Activated T-helper 2 cell treated with anti-CD3 and anti-CD28 coated beads, Interferon-gamma antibody, Interleukin-2, Interleukin-4, amounts not matched to agents 10 μg/mL and 5 μg/mL and 100 μg/mL, durations not matched to agents 14 hours and 24 hours and 36 hours (primary cell): Measurements from ENCODE around the gene ARHGEF5. TPM values are rescaled to one million over a fixed set of nuclear protein-coding genes. Genes with fewer than 3 reads are reported as not detected.
"Not testable (repeated sequence)": the region's sequence is repeated elsewhere in the genome, so short reads cannot be mapped to it uniquely, and the experiment has no call there.

Source experiments
- DNase-seq: peaks from one replicate; pipeline ENCODE4 v3.0.0; 2021; ENCODE audit warnings: low spot score
- H3K27ac Mint-ChIP-seq: one replicate; pipeline ENCODE4 v1.8.0; 2021; ENCODE audit warnings: mixed read lengths
- H3K27me3 Mint-ChIP-seq: one replicate; pipeline ENCODE4 v1.8.0; 2021; ENCODE audit warnings: low read depth, mixed read lengths
- H3K36me3 Mint-ChIP-seq: one replicate; pipeline ENCODE4 v1.8.0; 2021; ENCODE audit warnings: low read depth, mixed read lengths
- H3K4me1 Mint-ChIP-seq: one replicate; pipeline ENCODE4 v1.8.0; 2021; ENCODE audit warnings: low read depth, mixed read lengths
- H3K4me3 Mint-ChIP-seq: one replicate; pipeline ENCODE4 v1.8.0; 2021; ENCODE audit warnings: low read depth, mild to moderate bottlenecking, moderate library complexity, mixed read lengths
- H3K9me3 Mint-ChIP-seq: one replicate; pipeline ENCODE4 v1.8.0; 2021; ENCODE audit warnings: mixed read lengths
- intact Hi-C: fragments of 100-400 bp; cut with micrococcal nuclease; formaldehyde crosslinking; loops from one replicate; pipeline ENCODE4 v1.15.1; 2023
- total RNA-seq: library from RNA; stranded (reverse); gene quantifications from 2 replicates; pipeline ENCODE4 v1.2.3, GENCODE V29; 2022

The ARHGEF5 gene
- 10.8 TPM in 2 replicates for total RNA-seq

- Mint-ChIP-seq H3K4me3 (peak within 1 kb of the TSS; percentile 91), H3K27ac (peak within 1 kb of the TSS; percentile 86), H3K4me1 (peaks cover 10% of the 10 kb centered on the region)
- DNase-seq, H3K27me3 Mint-ChIP-seq, intact Hi-C loops, H3K9me3 Mint-ChIP-seq, H3K36me3 Mint-ChIP-seq: not testable (repeated sequence)
Measured at GRCh38 chr7:144355176-144355822, at the start of gene ARHGEF5. TSS of gene ARHGEF5 (plus strand) at chr7:144355402. CDS start at chr7:144362670, 7,268 bp downstream.

- H3K9me3 Mint-ChIP-seq, DNase-seq, H3K4me1 Mint-ChIP-seq, H3K4me3 Mint-ChIP-seq, intact Hi-C loops, H3K27me3 Mint-ChIP-seq, H3K36me3 Mint-ChIP-seq, H3K27ac Mint-ChIP-seq: not testable (repeated sequence)
Measured at GRCh38 chr7:144309702-144310101, 45.5 kb upstream of the ARHGEF5 start.

GRCh38 chr7:144311218-144311617 is 44.0 kb upstream of the ARHGEF5 start:
- H3K27me3 Mint-ChIP-seq, H3K4me1 Mint-ChIP-seq, intact Hi-C loops: not testable (repeated sequence)

GRCh38 chr7:144311872-144312469 is 43.2 kb upstream of the ARHGEF5 start, which contains the start of gene OR2A1:
TSS of gene OR2A1 (plus strand) at chr7:144312419. CDS start at chr7:144318125, 5,706 bp downstream.
- H3K9me3 Mint-ChIP-seq, H3K36me3 Mint-ChIP-seq, DNase-seq, intact Hi-C loops, H3K27ac Mint-ChIP-seq, H3K27me3 Mint-ChIP-seq, H3K4me1 Mint-ChIP-seq, H3K4me3 Mint-ChIP-seq: not testable (repeated sequence)

More at GRCh38 chr7:144311218-144311617, 44.0 kb upstream of the ARHGEF5 start:
- not testable (repeated sequence) for H3K27ac Mint-ChIP-seq, DNase-seq, H3K4me3 Mint-ChIP-seq, H3K36me3 Mint-ChIP-seq, H3K9me3 Mint-ChIP-seq

GRCh38 chr7:144317537-144317936 is 37.7 kb upstream of the ARHGEF5 start:
- not testable (repeated sequence) for DNase-seq, H3K4me1 Mint-ChIP-seq, H3K27ac Mint-ChIP-seq

GRCh38 chr7:144319547-144319946 is 35.7 kb upstream of the ARHGEF5 start:
- H3K4me3 Mint-ChIP-seq, H3K9me3 Mint-ChIP-seq, H3K27ac Mint-ChIP-seq, H3K36me3 Mint-ChIP-seq, H3K27me3 Mint-ChIP-seq, H3K4me1 Mint-ChIP-seq, intact Hi-C loops, DNase-seq: not testable (repeated sequence)

More at GRCh38 chr7:144317537-144317936, 37.7 kb upstream of the ARHGEF5 start:
- H3K27me3 Mint-ChIP-seq, intact Hi-C loops, H3K9me3 Mint-ChIP-seq, H3K36me3 Mint-ChIP-seq, H3K4me3 Mint-ChIP-seq: not testable (repeated sequence)

GRCh38 chr7:144321677-144322206 is 33.5 kb upstream of the ARHGEF5 start:
- H3K27ac Mint-ChIP-seq, H3K9me3 Mint-ChIP-seq, DNase-seq, H3K27me3 Mint-ChIP-seq, H3K4me1 Mint-ChIP-seq, H3K36me3 Mint-ChIP-seq, H3K4me3 Mint-ChIP-seq, intact Hi-C loops: not testable (repeated sequence)

GRCh38 chr7:144323359-144323758 is 31.8 kb upstream of the ARHGEF5 start:
- H3K27ac Mint-ChIP-seq, intact Hi-C loops, DNase-seq, H3K36me3 Mint-ChIP-seq, H3K9me3 Mint-ChIP-seq, H3K27me3 Mint-ChIP-seq, H3K4me1 Mint-ChIP-seq, H3K4me3 Mint-ChIP-seq: not testable (repeated sequence)

- H3K9me3 Mint-ChIP-seq, H3K4me1 Mint-ChIP-seq, H3K36me3 Mint-ChIP-seq, H3K27me3 Mint-ChIP-seq, H3K4me3 Mint-ChIP-seq, H3K27ac Mint-ChIP-seq, DNase-seq, intact Hi-C loops: not testable (repeated sequence)
Measured at GRCh38 chr7:144325868-144326267, 29.3 kb upstream of the ARHGEF5 start.

- H3K27ac Mint-ChIP-seq, H3K36me3 Mint-ChIP-seq, DNase-seq, H3K4me1 Mint-ChIP-seq, H3K9me3 Mint-ChIP-seq, H3K4me3 Mint-ChIP-seq, H3K27me3 Mint-ChIP-seq, intact Hi-C loops: not testable (repeated sequence)
Measured at GRCh38 chr7:144330044-144330443, 25.2 kb upstream of the ARHGEF5 start.

GRCh38 chr7:144331221-144331995 is 23.8 kb upstream of the ARHGEF5 start:
- H3K9me3 Mint-ChIP-seq, H3K4me3 Mint-ChIP-seq, H3K4me1 Mint-ChIP-seq, H3K27ac Mint-ChIP-seq, H3K36me3 Mint-ChIP-seq, H3K27me3 Mint-ChIP-seq, DNase-seq, intact Hi-C loops: not testable (repeated sequence)

- H3K9me3 Mint-ChIP-seq, DNase-seq, H3K4me1 Mint-ChIP-seq, H3K4me3 Mint-ChIP-seq, H3K36me3 Mint-ChIP-seq, H3K27me3 Mint-ChIP-seq, H3K27ac Mint-ChIP-seq, intact Hi-C loops: not testable (repeated sequence)
Measured at GRCh38 chr7:144331996-144332288, 23.3 kb upstream of the ARHGEF5 start.

GRCh38 chr7:144348625-144349024 is 6.6 kb upstream of the ARHGEF5 start:
- intact Hi-C loops, H3K27ac Mint-ChIP-seq, H3K27me3 Mint-ChIP-seq, H3K9me3 Mint-ChIP-seq, H3K36me3 Mint-ChIP-seq, DNase-seq, H3K4me3 Mint-ChIP-seq, H3K4me1 Mint-ChIP-seq: not testable (repeated sequence)
